Suppressor macrophage (primary cell): ENCODE data around the gene OR52I1.

Experiments
- DNase-seq, 4 experiments: peaks; one replicate each; pipeline ENCODE4 v3.0.0-alpha.2; 2020 to 2022

The OR52I1 gene

DNA sequence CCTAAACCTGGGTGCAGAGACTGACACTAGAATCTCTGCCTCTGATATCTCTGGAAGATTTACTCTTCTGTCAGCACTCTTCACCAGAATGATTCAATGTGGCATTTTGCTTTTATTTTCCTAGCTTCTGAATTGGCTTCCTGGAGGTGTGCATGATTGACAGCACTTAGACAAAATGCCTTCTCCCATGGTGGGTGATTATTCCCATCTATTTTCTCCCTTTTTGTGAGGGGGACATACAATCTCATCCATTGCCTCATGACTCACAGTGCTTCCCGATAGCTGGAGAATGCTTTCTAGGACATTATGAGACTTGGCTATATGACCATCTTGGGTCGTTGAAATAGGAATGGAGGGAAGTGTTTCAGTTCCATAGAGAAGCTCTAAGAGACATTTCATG lies 18.1 kb downstream of the OR52I1 start:
- no peak for DNase-seq

DNA sequence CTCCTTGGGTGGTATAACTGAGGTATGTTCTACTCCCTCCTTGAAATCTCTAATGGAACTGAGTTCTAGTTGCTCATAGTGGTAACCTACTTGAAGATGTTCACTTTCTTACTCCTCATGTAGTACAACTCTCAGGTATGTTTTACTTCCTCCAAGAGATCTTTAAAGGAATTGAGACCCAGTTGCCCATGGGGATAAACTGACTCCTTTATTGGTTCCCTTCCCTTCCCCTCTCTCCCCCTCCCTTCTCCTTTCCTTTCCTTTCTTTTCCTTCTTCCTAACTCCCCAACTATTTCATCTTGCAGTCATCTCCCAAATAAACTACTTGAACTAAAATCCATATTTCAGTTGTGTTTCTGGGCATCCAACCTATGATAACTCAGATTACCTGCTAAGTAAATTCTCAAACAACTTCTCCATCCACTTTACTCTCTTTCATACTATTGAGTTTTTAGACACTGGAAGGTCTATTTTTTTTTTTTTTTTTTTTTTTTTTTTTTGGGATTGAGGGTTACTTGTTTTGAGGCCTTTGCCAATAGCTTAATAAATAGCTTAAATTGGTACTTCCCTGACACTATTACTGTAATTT lies 22.1 kb downstream of the OR52I1 start:
- DNase-seq, result no peak

DNA sequence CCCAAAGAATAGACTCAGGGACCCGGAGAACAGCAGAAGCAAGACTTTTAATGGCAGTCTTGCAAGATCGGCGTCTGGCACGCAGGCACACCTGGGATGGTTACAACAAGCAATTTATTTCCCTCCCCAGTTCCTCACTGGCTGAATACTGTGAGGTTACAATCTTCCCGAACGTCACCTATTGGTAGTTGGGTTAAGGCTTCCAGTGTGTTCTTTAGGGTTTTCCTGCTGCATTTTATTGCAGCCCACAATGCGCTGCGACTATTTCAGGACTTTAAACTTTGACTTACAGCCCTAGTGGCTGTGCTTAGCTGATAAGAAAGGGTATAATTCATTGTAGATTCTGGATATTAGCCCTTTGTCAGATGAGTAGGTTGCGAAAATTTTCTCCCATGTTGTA lies 25.7 kb downstream of the OR52I1 start:
- no peak for DNase-seq

DNA sequence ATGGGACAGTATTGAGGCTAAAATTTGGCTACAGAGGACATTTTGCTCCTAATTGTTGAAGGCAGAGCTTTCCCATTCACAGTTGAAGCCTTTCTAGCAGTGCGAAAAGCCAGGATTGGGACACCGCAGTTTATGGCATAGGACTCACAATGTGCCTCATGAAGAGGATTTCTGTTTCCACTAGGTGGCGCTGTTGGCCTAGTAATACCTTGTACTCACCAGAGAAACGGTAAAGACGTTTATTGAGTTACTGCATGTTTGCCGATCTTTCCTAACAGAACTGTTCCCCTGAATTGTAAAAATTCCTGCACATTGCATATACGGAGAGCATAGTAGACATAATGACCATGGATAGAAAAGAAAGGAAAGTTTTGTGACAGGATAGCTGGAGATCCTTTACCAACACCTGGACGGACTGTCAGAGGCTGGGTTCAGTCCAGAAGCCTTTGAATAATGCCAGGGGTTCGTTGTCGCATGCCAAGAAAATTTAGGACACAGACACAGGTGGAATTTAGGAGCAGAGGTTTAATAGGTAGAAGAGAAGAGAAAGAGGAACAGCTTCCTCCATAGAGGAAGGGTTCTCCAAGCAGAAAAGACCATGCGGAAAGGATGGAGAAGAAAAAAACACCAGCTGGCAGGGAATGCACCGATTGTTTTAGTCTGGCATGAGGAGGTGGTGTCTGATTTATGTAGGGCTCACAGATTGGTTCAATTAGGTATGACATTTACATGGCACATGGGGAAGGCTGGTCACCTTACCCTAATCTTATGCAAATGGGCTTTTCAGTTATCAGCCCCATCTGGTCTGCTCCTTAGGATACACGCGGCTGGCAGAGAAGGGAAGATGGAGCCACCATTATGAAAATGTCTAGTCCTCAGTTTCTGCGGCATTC lies 32.6 kb downstream of the OR52I1 start:
- DNase-seq, result peak; percentile 57 to 65 (median 62)

DNA sequence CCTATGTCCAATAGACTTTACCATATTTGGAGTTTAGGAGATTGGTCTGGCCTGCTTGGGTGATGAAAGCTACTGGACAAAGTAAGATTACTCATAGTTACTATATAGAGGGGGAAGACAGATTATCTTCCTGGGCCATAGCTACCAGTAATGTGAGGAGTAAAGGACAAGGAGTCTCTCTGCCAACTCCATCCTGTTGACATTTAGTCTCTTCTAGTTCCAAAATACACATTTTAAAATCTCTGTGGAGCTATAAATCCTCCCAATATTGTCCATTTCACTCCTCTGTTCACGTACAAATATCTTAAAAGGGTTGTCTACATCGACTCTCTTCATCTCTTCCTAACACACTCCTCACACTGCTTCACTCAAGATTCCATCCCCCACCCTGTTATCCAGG lies 42.3 kb downstream of the OR52I1 start:
- no peak for DNase-seq

DNA sequence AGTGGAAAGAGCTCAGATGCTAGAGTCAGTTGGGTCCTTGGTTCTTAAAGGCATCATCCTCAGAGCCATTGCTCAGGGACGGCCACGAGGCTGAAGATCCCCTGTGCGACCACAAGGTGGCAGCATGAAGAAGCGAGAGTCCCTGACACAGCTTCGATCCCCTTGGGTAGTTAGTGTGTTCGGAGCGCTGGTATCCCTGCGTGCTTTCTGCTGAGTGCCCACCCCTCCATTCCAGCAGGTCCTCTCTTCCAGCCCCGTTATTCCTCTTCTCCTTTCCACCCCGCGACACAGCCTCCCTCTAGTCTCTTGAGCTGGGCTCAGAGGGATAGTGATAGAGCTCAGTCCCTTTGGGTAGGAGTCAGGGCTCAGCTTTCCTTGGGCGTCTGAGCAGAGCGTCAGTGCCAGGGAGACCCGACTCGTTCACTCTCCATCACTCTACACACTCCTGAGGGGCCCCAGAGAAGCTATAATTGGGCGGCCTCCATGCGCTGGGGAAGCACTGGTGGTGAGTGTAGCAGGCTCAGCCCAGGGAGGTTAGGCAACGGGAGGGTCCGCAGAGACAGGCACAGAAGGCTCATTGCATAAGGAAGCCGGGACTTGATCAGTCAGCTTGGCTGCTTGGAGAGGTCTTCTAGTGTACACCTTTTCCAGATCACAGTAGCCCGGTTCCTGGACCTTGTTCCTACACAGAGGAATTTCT lies 43.3 kb downstream of the OR52I1 start, which contains the start of gene OR51D1:
OR51D1 (plus strand) TSS at position 516 of the 700 bp plus-strand sequence. CDS start 2,314 bp downstream, outside the sequence.
- DNase-seq, result peak; percentile 68 to 77 (median 75)

DNA sequence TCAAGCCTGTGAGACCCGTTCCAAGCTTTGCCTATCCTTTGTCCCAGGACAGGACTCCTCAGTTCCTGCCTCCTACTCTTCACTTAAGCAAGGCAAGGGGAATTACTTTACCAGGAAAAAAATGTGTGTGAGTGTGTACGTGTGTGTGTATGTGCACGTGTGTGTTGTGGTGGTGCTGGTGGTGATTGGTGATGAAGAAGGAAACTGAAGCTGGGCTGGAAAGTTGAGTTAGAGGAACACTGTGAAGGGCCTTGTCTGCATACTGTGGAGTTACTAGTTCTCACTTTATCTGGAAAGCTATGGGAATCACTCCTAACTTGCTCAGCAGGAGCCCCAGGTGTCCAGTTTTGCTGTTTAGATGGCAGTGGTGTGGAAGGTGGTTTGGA lies 43.8 kb downstream of the OR52I1 start:
- no peak for DNase-seq

DNA sequence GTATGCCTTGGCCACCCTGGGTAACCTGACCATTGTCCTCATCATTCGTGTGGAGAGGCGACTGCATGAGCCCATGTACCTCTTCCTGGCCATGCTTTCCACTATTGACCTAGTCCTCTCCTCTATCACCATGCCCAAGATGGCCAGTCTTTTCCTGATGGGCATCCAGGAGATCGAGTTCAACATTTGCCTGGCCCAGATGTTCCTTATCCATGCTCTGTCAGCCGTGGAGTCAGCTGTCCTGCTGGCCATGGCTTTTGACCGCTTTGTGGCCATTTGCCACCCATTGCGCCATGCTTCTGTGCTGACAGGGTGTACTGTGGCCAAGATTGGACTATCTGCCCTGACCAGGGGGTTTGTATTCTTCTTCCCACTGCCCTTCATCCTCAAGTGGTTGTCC lies 46.1 kb downstream of the OR52I1 start:
- no peak for DNase-seq

DNA sequence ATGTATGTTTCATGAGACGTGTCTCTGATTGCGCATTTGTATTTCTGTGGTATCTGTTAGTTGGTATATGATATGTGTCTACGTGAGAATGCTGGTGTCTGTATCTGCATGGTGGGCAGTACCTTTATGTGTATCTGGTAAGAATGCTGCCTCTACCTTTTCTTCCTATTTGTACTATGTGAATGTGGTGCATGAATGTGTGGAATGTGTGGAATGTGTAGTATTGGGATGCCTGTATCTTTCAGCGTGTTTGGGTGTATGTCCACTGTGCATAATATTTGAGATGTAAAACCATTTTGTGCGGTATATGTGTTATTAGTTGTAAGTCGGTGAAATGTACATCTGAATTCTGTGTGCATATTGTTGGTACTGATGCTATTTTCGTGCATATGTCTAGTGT lies 47.7 kb downstream of the OR52I1 start:
- no peak for DNase-seq

DNA sequence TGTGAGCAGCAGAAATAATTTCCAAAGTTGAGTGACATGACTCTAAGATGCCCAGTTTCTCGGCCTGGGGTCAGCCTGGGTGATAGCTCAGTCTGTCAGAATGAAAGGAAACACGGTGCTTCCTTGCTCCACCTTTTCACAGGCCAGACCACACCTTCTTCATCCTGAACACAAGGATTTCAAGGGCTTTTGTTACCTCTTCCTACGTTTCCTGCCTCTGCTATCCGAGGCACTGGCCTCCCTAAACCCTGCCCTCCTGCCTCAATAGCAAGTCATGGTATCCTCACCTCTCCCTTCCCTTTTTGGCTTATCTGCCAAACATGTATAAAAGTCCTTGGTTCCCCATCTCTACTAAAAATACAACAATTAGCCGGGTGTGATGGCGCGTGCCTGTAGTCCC lies 48.2 kb downstream of the OR52I1 start:
- no peak for DNase-seq

DNA sequence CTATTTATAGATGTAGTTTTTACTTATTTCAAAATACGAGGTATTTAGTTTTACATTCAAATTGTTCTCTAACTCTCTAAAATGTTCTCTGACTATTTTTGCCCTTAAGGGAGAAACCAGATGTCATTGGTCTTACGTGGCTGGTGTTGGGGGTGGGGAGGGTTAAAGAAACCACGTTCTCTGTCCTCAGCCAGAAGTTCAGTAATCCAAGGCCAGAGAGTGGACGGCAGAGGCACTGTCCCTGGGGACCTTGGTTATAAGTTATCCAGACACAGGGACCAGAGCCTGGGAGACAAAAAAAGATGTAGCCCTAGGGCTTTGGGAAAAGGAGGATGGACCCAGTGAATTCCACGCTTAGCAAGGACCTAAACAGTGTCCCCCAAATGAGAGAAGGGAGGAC lies 49.2 kb downstream of the OR52I1 start:
- DNase-seq, result no peak

DNA sequence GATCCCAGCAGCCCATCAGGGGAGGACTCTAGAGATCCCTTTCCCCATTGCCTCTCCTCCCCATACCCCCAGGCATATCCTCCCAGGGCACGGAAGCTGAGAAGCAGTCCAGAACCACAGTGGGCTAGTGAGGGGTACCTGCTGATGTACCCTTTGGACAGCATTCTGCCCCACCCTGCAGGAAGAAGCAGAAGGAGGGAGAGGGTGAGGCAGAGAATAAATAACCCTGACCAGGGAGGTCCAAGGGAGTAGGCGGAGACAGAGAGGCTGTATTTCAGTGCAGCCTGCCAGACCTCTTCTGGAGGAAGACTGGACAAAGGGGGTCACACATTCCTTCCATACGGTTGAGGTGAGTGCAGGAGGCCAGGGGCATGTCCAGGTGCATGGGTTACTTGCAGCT lies 49.8 kb downstream of the OR52I1 start, which contains the start of gene OR51E1:
OR51E1 (plus strand) TSS at position 301 of the 400 bp plus-strand sequence. CDS start 8,545 bp downstream, outside the sequence.
- DNase-seq, result no peak

DNA sequence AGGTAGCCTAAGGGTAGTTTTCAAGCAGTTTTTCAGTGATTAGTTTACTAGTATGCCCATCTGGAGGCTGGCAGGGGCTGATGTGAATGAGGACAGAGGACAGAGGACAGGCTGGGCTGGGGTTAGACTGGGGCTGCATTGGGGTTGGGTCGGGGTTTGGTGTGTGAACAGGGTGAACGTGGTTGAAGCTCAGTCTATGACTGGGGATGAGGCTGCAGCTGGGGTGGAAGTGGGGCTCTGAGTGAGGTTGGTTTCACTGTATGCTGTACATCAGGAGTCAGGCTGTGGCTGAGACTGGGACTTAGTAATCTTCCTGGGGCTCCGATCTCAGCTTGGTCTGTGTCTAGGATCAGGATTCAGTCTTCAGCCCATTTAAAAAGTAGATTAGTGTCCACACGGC lies 50.4 kb downstream of the OR52I1 start:
- DNase-seq, result no peak
